Measurements from ENCODE around the gene RAPH1.

DNA sequence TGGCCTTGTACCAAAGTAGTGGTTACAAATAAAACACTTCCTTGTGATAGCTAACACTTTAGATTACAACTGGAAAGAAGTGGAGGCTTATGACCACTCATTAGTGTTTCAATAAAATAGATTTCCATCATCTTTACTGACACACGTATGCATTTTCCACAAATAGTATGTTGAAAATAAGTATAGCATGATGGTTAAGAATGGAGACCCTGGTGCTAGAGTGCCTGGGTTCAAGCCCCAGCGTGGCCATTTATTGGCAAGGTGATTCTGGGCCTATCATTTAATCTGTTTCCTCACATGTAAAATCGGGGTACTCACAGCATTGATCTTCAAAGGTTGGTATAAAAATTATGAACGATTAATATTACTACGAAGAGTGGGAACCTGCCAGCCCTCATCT lies 54.5 kb downstream of the RAPH1 start:
- TF ChIP-seq, protein P1, sequence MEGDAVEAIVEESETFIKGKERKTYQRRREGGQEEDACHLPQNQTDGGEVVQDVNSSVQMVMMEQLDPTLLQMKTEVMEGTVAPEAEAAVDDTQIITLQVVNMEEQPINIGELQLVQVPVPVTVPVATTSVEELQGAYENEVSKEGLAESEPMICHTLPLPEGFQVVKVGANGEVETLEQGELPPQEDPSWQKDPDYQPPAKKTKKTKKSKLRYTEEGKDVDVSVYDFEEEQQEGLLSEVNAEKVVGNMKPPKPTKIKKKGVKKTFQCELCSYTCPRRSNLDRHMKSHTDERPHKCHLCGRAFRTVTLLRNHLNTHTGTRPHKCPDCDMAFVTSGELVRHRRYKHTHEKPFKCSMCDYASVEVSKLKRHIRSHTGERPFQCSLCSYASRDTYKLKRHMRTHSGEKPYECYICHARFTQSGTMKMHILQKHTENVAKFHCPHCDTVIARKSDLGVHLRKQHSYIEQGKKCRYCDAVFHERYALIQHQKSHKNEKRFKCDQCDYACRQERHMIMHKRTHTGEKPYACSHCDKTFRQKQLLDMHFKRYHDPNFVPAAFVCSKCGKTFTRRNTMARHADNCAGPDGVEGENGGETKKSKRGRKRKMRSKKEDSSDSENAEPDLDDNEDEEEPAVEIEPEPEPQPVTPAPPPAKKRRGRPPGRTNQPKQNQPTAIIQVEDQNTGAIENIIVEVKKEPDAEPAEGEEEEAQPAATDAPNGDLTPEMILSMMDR (IDR thresholded peaks at IDR 0.05; ENCODE audit: insufficient read depth, low read depth, low read length) = no peak
- no peak for TF ChIP-seq EZH2 (IDR thresholded peaks at IDR 0.05; ENCODE audit: insufficient read depth, low read length)
